Measurements from ENCODE around the gene ITGB1.
"Not testable (repeated sequence)": the region's sequence is repeated elsewhere in the genome, so short reads cannot be mapped to it uniquely, and the experiment has no call there.

ITGB1 gene

GRCh38 chr10:32930036-32930435, 28.0 kb downstream of the ITGB1 start:
- no peak for TF ChIP-seq CTCF (IDR thresholded peaks at IDR 0.05; ENCODE audit: low read depth, low read length)
- DNase-seq: no peak
- Histone ChIP-seq H3K9me3 (no peaks in the 10 kb centered on the region), H3K4me3 (ENCODE audit: low read depth, low read length) (no peak overlapping the region), H3K4me1 (no peaks in the 10 kb centered on the region), H3K36me3 (peaks cover 26% of the 10 kb centered on the region), H3K27me3 (no peaks in the 10 kb centered on the region)

GRCh38 chr10:32929634-32930033, 28.4 kb downstream of the ITGB1 start:
- peaks cover 22% of the 10 kb centered on the region for H3K36me3 ChIP-seq
- H3K4me1 ChIP-seq: no peaks in the 10 kb centered on the region
- H3K27me3 ChIP-seq: no peaks in the 10 kb centered on the region
- H3K9me3 ChIP-seq: no peaks in the 10 kb centered on the region
- no peak overlapping the region for H3K4me3 ChIP-seq (ENCODE audit: low read depth, low read length)
- DNase-seq: no peak
- TF ChIP-seq CTCF (IDR thresholded peaks at IDR 0.05; ENCODE audit: low read depth, low read length): no peak

- no peak for TF ChIP-seq CTCF (IDR thresholded peaks at IDR 0.05; ENCODE audit: low read depth, low read length)
Observed at GRCh38 chr10:32927750-32928149, 30.3 kb downstream of the ITGB1 start.

GRCh38 chr10:32923849-32924248, 34.2 kb downstream of the ITGB1 start:
- Histone ChIP-seq H3K27me3 (no peaks in the 10 kb centered on the region), H3K36me3 (peaks cover 31% of the 10 kb centered on the region), H3K4me1 (0 out of 2 replicates have a peak, but pooled peaks cover 4% of the 10 kb centered on the region), H3K4me3 (ENCODE audit: low read depth, low read length) (no peak overlapping the region), H3K9me3 (no peaks in the 10 kb centered on the region)
- no peak for DNase-seq
- no peak for TF ChIP-seq CTCF (IDR thresholded peaks at IDR 0.05; ENCODE audit: low read depth, low read length)

More at GRCh38 chr10:32927750-32928149, 30.3 kb downstream of the ITGB1 start:
- no peaks in the 10 kb centered on the region for H3K9me3 ChIP-seq
- no peaks in the 10 kb centered on the region for H3K27me3 ChIP-seq
- DNase-seq: no peak
- no peak overlapping the region for H3K4me3 ChIP-seq (ENCODE audit: low read depth, low read length)
- peaks cover 22% of the 10 kb centered on the region for H3K36me3 ChIP-seq
- H3K4me1 ChIP-seq: 0 out of 2 replicates have a peak, but pooled peaks cover 4% of the 10 kb centered on the region

GRCh38 chr10:32923134-32923533, 34.9 kb downstream of the ITGB1 start:
- TF ChIP-seq CTCF (IDR thresholded peaks at IDR 0.05; ENCODE audit: low read depth, low read length): no peak
- H3K9me3 ChIP-seq: no peaks in the 10 kb centered on the region
- H3K4me1 ChIP-seq: 0 out of 2 replicates have a peak, but pooled peaks cover 4% of the 10 kb centered on the region
- H3K36me3 ChIP-seq: peaks cover 31% of the 10 kb centered on the region
- H3K4me3 ChIP-seq (ENCODE audit: low read depth, low read length): no peak overlapping the region
- no peak for DNase-seq
- no peaks in the 10 kb centered on the region for H3K27me3 ChIP-seq

- TF ChIP-seq CTCF (IDR thresholded peaks at IDR 0.05; ENCODE audit: low read depth, low read length): no peak
- 0 out of 2 replicates have a peak, but pooled peaks cover 4% of the 10 kb centered on the region for H3K4me1 ChIP-seq
- peaks cover 23% of the 10 kb centered on the region for H3K36me3 ChIP-seq
- DNase-seq: no peak
- no peaks in the 10 kb centered on the region for H3K9me3 ChIP-seq
- H3K4me3 ChIP-seq (ENCODE audit: low read depth, low read length): no peak overlapping the region
- H3K27me3 ChIP-seq: no peaks in the 10 kb centered on the region
Observed at GRCh38 chr10:32922170-32922569, 35.9 kb downstream of the ITGB1 start.

- H3K36me3 ChIP-seq; H3K9me3 ChIP-seq; H3K4me1 ChIP-seq; H3K27me3 ChIP-seq; H3K4me3 ChIP-seq (ENCODE audit: low read depth, low read length); DNase-seq: not testable (repeated sequence)
Observed at GRCh38 chr10:32917817-32918216, 40.2 kb downstream of the ITGB1 start.
